ENCODE measurements around the gene MED29.

GRCh38 chr19:39381910-39382611, 9.1 kb upstream of the MED29 start:
- TF ChIP-seq CEBPB (IDR thresholded peaks at IDR 0.05; ENCODE audit: low read depth) (no peak), POLR2AphosphoS5 (IDR thresholded peaks at IDR 0.05; ENCODE audit: low read depth, low read length) (no peak), POLR2A (IDR thresholded peaks at IDR 0.05; ENCODE audit: borderline replicate concordance, extremely low read depth, insufficient read depth, insufficient read length) (no peak), CTCF (IDR thresholded peaks at IDR 0.05 in 2 of 3, conservative IDR thresholded peaks at IDR 0.05 in 1 of 3; ENCODE audit: borderline replicate concordance in 1 of 3, insufficient read depth in 1 of 3, low read depth in 2 of 3, low read length in 2 of 3) (no peak), SP1 (IDR thresholded peaks at IDR 0.05; ENCODE audit: low read depth) (no peak), ATF3 (IDR thresholded peaks at IDR 0.05) (no peak), JUND (IDR thresholded peaks at IDR 0.05) (no peak), ELF1 (IDR thresholded peaks at IDR 0.05; ENCODE audit: borderline replicate concordance, low read depth) (no peak), EZH2 (IDR thresholded peaks at IDR 0.05) (no peak)
- TF ChIP-seq, protein P1, sequence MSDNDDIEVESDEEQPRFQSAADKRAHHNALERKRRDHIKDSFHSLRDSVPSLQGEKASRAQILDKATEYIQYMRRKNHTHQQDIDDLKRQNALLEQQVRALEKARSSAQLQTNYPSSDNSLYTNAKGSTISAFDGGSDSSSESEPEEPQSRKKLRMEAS (IDR thresholded peaks at IDR 0.05), result no peak
